Measurements from ENCODE around the gene ZFYVE28.
"Not testable (repeated sequence)": the region's sequence is repeated elsewhere in the genome, so short reads cannot be mapped to it uniquely, and the experiment has no call there.

Gene ZFYVE28

GRCh38 chr4:2396781-2397368, 21.6 kb downstream of the ZFYVE28 start:
- DNase-seq: peak in 2 of 10 donors; percentile 25 to 39
- intact Hi-C loops (cut with DNase I): no loop called here

DNA sequence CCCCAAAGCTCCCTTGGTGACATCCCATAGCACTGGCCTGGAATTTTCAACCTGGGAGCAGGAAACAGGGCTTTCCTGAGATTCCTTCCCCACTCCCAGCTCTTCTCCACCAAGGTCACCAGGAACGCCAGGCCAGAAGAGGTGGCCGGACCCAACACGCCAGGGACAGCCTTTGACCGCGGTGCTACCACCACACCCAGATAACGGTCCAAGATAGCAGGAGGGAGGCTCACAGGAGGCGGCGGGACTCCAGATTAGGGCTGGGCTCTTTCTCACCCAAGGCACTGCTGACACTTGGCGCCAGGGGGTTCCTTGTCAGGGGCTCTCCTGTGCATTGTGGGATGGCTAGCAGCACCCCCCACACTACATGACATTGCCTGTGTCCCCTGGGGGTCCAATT, 22.9 kb downstream of the ZFYVE28 start:
- DNase-seq: peak in 3 of 10 donors; percentile 33 to 44 (median 40)

GRCh38 chr4:2395038-2395437, 23.4 kb downstream of the ZFYVE28 start:
- peak in 1 of 10 donors; percentile 27 for DNase-seq
- intact Hi-C loops (cut with DNase I): no loop called here

More for the DNA sequence above, 22.9 kb downstream of the ZFYVE28 start:
- intact Hi-C loops (cut with DNase I): no loop called here

DNA sequence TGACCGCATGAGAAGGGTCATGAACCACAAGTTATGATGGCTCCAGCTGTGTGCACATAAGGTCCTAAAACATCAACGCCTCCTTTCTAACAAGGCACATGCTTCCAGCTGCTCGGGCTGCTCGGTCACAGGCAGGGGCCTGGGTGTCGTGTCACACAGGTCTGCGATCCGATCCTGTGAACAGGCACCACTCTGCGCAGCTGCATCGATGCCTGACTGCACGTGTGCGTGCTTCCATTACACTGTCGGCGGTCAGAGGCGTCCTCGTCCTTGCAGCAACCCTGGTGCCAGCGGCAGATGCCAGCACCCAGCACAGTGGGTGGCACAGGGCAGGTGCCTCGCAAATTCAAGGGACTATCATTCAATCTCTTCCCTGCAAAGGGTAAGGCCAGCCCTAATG, 23.9 kb downstream of the ZFYVE28 start:
- intact Hi-C loops (cut with DNase I): no loop called here
- peak in 2 of 10 donors; percentile 65 to 68 for DNase-seq

- intact Hi-C loops (cut with DNase I): no loop called here
- peak in 2 of 10 donors; percentile 73 to 85 for DNase-seq
These were observed 24.8 kb downstream of the ZFYVE28 start for GRCh38 chr4:2393353-2394270.

DNA sequence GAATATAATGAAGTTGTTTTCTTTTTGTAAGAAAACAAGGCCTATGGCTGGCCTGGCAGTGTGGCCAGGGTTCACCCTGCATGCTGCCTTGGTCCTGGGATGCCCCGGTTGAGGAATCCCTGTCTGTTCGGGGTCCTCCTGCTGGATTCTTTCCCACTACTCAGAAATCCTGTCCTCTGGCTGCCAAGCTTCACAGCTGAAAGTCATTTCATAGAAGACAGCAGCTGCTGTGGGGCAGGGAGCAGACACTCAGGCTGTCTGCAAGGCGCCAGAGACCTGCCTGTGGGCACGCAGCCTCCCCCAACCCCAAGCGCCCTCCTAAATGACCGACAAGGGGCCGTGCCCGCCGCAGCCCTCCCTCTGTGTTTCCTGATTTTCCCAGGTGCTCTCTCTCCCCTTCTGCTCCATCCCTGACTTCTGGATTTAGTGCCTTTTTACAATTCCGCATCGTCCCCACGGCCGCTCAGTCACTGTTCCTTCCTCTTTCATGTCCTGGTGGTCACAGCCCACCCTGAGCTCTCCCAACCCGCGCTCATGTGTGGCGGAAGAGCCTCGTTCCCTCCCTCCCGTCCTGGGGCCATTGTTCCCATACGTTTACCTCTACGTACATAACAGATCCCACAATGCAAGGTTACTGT, 27.5 kb downstream of the ZFYVE28 start:
- intact Hi-C loops (cut with DNase I): no loop called here
- DNase-seq: peak in 2 of 10 donors; percentile 47 to 65

- intact Hi-C loops (cut with DNase I): no loop called here
- peak in 2 of 10 donors; percentile 24 to 71 for DNase-seq
These were observed 28.3 kb downstream of the ZFYVE28 start for GRCh38 chr4:2390146-2390545.

DNA sequence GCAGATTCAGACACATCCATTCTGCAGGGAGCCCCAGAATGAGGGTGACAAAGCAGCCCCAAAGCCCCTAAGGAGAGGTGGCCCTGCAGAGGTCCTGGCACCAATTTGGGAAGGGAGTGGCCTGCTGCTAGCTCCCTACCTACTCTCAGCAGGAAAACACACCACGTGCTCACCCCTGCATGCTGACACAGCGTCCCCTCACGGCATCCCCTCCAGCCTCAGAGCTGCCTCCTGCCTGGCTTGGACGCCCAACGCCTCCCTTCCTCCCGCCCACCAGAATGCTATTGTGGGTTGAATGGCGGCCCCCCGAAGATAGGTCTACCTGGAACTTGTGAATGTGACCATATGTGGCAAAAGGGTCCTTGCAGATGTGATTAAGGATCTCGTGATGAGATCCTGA, 28.8 kb downstream of the ZFYVE28 start:
- peak in 2 of 10 donors; percentile 40 to 82 for DNase-seq
- intact Hi-C loops (cut with DNase I): no loop called here

DNA sequence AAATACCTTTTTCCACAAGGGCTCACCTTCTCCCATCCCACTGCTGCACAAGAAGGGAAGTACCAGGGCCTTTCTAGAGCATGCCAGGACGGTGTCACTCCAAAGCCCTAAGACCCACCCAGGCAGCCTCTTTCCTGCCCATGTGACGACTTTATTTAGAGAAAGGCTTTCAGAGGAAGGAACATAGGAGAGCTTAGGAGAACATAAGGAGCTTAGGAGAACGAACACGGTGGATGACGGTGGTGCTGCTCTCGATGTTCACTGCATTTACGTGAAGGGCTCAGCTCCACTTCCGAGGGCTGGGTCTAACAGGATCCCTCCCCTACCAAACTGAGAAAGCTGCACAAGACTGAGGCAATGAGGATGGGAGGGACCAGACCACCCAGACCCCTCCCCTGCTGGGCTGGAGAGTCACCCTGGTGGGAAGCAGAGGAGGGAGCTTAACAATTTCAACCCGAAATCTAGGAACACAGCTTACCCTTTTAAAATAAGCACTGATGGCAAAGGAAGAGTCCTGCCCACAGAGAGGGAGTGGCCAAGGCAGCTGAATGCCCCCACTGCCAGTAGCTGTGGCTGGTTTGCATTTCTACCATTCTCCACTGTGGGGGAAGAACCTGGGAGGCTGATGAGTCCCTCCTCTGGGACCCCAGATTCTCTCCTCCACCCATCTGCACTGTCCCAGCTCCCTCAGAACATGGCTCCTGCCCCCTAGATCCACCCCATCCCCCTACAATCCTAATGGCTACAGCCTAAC, 29.8 kb downstream of the ZFYVE28 start:
- DNase-seq: peak in 3 of 10 donors; percentile 42 to 79 (median 68)
- intact Hi-C loops (cut with DNase I): no loop called here

DNA sequence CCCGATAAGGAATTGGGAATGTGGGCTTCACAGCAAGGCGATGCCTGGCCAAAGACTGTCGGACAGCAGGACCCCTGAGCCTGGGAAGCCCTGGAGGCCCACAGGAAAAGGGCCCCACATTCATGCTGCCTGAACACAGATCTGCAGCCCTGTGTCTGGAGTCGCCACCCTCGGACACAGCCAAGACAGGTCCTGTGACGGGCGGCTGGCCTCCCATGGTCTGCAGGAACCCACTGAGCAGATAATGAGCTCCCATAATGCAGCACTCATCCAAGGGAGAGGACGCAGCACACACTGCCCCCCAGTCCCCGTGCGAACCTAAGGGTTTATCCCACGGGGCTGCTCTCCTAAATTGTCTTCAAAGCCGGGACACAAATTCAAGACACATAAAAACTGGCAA, 30.6 kb downstream of the ZFYVE28 start:
- intact Hi-C loops (cut with DNase I): no loop called here

DNA sequence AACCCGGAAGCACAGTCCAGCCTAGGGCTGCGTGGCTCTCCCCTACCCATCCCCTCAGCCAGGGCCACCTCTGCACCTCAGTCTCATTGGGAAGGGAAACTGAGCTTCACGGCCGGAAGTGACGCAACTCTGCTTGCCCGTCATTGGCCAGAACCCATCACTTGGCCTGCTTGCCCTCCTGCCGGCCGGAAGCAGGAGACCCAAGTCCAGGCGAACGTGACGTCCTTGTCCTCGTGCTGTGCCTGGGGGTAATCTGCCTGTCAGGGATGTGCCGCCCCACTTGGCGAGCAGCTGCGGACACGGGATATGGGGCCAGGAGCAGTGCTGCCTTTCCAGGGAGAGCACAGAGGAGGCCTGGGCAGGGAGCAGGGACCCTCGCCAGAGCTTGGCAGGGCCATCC, 31.2 kb downstream of the ZFYVE28 start:
- intact Hi-C loops (cut with DNase I): no loop called here
- peak in 2 of 10 donors; percentile 37 to 82 for DNase-seq

More for the DNA sequence above, 30.6 kb downstream of the ZFYVE28 start:
- DNase-seq: peak in 2 of 10 donors; percentile 57 to 83

DNA sequence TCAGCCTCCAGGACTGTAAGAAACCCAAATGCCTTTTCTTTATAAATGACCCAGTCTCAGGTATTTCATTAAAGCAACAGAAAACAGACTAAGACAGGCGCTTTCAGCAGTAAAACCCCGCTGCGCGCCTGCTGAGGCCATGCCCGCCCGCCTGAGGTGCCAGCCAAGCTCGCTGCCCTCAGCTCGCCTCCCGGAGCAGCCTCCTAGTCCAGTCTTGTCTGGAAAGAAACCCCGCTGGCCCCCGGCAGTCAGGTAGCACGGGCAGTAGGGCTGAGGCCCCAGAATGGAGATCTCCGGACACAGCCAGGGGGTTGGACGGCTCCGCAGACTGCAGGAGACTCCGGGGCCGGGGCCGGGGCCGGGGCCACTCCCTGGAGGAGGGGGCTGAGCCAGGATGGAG, 31.7 kb downstream of the ZFYVE28 start:
- peak in 1 of 10 donors; percentile 47 for DNase-seq
- intact Hi-C loops (cut with DNase I): no loop called here

- intact Hi-C loops (cut with DNase I): no loop called here
- DNase-seq: peak in 1 of 10 donors; percentile 27
These were observed 32.9 kb downstream of the ZFYVE28 start for GRCh38 chr4:2385516-2385915.

- DNase-seq: peak in 2 of 10 donors; percentile 26 to 75
- intact Hi-C loops (cut with DNase I): no loop called here
These were observed 34.2 kb downstream of the ZFYVE28 start for GRCh38 chr4:2384245-2384644.

DNA sequence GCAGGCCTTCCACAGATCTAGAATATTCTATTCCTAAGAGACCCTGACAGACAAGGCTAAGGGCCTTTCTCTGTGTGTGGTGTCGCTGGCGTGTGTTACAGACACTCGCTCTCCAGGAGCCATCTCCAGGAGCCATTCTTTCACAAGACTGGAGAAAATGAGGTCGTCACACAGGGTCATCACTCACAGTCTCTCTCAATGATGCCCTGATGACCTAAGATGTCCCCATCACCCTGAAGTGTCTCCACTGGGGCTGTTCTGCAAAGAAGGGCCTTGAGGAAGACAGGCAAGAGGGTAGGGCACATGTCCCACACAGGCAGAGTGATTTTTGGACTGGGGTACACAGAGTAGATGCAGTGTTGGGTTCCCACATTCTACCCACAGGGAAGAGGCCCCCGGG, 34.7 kb downstream of the ZFYVE28 start:
- no peak for DNase-seq
- intact Hi-C loops (cut with DNase I): no loop called here

DNA sequence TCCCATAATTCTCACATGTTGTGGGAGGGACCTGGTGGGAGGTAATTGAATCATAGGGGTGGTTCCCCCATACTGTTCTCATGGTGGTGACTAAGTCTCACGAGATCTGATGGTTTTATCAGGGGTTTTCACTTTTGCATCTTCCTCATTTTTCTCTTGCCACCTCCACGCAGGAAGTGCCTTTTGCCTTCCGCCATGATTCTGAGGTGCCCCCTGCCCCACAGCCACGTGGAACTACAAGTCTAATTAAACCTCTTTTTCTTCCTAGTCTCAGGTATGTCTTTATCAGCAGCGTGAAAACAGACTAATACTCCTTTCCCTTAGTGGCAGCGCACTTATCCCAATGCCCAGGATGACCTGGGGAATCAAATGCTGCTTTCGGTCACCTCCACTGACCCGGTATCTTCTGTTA, 35.2 kb downstream of the ZFYVE28 start:
- intact Hi-C loops (cut with DNase I): not testable (repeated sequence)

DNA sequence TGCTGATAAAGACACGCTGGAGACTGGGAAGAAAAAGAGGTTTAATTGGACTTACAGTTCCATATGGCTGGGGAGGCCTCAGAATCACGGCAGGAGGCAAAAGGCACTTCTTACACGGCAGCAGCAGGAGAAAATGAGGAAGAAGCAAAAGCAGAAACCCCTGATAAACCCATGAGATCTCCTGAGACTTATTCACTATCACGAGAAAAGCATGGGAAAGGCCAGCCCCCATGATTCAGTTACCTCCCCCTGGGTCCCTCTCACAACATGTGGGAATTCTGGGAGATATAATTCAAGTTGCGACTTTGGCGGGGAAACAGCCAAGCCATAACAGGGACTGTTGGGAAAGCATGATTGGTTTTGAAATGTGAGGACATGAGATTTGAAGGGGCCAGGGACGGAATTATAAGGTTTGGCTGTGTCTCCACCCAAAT, 35.7 kb downstream of the ZFYVE28 start:
- DNase-seq; intact Hi-C loops (cut with DNase I): not testable (repeated sequence)

More for the DNA sequence above, 35.2 kb downstream of the ZFYVE28 start:
- DNase-seq: peak in 1 of 10 donors; percentile 14

GRCh38 chr4:2380589-2380988, 37.9 kb downstream of the ZFYVE28 start:
- intact Hi-C loops (cut with DNase I); DNase-seq: not testable (repeated sequence)

DNA sequence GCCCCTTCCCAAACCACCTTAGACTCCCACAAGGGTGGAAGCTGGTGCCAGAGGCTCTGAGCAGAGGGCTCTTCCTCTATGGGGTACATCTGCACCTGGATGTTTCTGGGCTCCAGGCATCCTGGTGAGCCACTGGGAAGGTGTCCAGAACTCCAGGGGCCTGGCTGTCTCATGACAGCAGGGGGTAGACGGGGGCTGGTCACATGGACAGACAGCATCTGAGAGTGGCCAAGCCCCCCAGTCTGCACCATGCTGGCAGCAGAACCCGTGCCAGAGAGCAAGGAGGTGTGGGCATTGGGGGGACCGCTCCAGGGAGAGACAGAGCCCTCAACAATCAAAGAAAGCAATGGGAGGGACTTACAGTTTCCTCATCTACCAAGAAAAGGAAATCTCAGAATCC, 39.5 kb downstream of the ZFYVE28 start:
- peak in 2 of 10 donors; percentile 35 to 76 for DNase-seq
- intact Hi-C loops (cut with DNase I): no loop called here

DNA sequence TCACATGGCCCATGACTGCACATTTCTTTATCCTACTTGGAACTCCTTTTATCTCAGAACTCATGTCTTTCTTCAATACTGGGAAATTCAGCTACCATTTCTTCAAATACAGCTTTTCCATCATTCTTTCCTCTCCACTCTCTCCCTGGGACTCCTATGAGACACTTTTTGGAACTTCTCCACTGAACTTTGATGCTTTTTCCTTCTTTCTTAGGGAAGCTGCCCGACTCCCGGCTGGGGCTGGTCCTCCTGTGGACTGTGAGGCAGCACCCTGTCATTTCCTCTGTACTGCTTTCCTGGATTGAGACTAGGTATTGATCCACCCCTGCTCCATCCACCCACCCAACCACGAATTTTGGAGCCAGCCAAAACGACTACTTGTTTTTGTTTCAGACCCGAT, 40.0 kb downstream of the ZFYVE28 start:
- peak in 1 of 10 donors; percentile 32 for DNase-seq
- intact Hi-C loops (cut with DNase I): no loop called here

All from posterior cingulate gyrus (tissue), 11 donors.